Chondrocyte (in vitro differentiated cells): ENCODE data around the gene LRRC7. TPM values are rescaled to one million over a fixed set of nuclear protein-coding genes. Genes with fewer than 3 reads are reported as not detected.

Experiments
- DNase-seq: peaks from one replicate; pipeline ENCODE4 v3.0.0; 2021; ENCODE audit warnings: mixed read lengths, low spot score
- H3K27ac Mint-ChIP-seq: one replicate; pipeline ENCODE4 v1.8.0; 2021; ENCODE audit warnings: mild to moderate bottlenecking, moderate library complexity, mixed read lengths; ENCODE audit not compliant: unreplicated experiment
- H3K27me3 Mint-ChIP-seq: 2 replicates; pipeline ENCODE4 v1.8.0; 2021; ENCODE audit warnings: low read depth, mixed read lengths
- H3K36me3 Mint-ChIP-seq: 2 replicates; pipeline ENCODE4 v1.8.0; 2021; ENCODE audit warnings: low read depth, mixed read lengths
- H3K4me1 Mint-ChIP-seq: 2 replicates; pipeline ENCODE4 v1.8.0; 2021; ENCODE audit warnings: low read depth, mild to moderate bottlenecking, mixed read lengths
- H3K4me3 Mint-ChIP-seq: one replicate; pipeline ENCODE4 v1.8.0; 2021; ENCODE audit warnings: mild to moderate bottlenecking, moderate library complexity, mixed read lengths; ENCODE audit not compliant: unreplicated experiment
- H3K9me3 Mint-ChIP-seq: 2 replicates; pipeline ENCODE4 v1.8.0; 2021; ENCODE audit warnings: low read depth, mixed read lengths
- CTCF ChIP-seq: fragments of 200-600 bp; sonication (generic); IDR thresholded peaks from 2 replicates; pipeline ENCODE4 v1.5.0; 2021; ENCODE audit warnings: antibody characterized with exemption, mild to moderate bottlenecking, moderate library complexity
- total RNA-seq: library from RNA; stranded (reverse); gene quantifications from 3 replicates; pipeline ENCODE4 v1.2.1, GENCODE V29; 2021

Gene LRRC7
- total RNA-seq, 1 donor from 2014 or later = not detected

- Mint-ChIP-seq H3K4me1 (peaks cover 3% of the 10 kb centered on the region), H3K4me3 (no peak overlapping the region)
These were observed 77.8 kb downstream of the LRRC7 start for GRCh38 chr1:69645477-69645876.

GRCh38 chr1:69648486-69648885 is 80.8 kb downstream of the LRRC7 start:
- DNase-seq = no peak
- peaks cover under 1% of the 10 kb centered on the region for H3K9me3 Mint-ChIP-seq
- no peak for TF ChIP-seq CTCF
- H3K4me3 Mint-ChIP-seq = no peak overlapping the region
- peaks cover 4% of the 10 kb centered on the region for H3K27me3 Mint-ChIP-seq
- H3K36me3 Mint-ChIP-seq = no peaks in the 10 kb centered on the region
- H3K4me1 Mint-ChIP-seq = peaks cover 3% of the 10 kb centered on the region
- H3K27ac Mint-ChIP-seq = no peak overlapping the region

More at GRCh38 chr1:69645477-69645876, 77.8 kb downstream of the LRRC7 start:
- Mint-ChIP-seq H3K27me3 (no peaks in the 10 kb centered on the region), H3K9me3 (peaks cover 5% of the 10 kb centered on the region), H3K36me3 (no peaks in the 10 kb centered on the region), H3K27ac (no peak overlapping the region)
- TF ChIP-seq CTCF = no peak
- DNase-seq = no peak

GRCh38 chr1:69649383-69649990 is 81.8 kb downstream of the LRRC7 start:
- Mint-ChIP-seq H3K9me3 (no peaks in the 10 kb centered on the region), H3K27me3 (peaks cover 4% of the 10 kb centered on the region), H3K36me3 (no peaks in the 10 kb centered on the region), H3K4me3 (no peak overlapping the region), H3K4me1 (peaks cover 3% of the 10 kb centered on the region), H3K27ac (no peak overlapping the region)
- DNase-seq = no peak
- TF ChIP-seq CTCF = no peak

GRCh38 chr1:69650779-69651178 is 83.1 kb downstream of the LRRC7 start:
- peaks cover 3% of the 10 kb centered on the region for H3K4me1 Mint-ChIP-seq
- H3K4me3 Mint-ChIP-seq = no peak overlapping the region

GRCh38 chr1:69651656-69652055 is 83.9 kb downstream of the LRRC7 start:
- Mint-ChIP-seq H3K9me3 (no peaks in the 10 kb centered on the region), H3K4me1 (peaks cover 3% of the 10 kb centered on the region), H3K36me3 (no peaks in the 10 kb centered on the region), H3K27me3 (peaks cover 4% of the 10 kb centered on the region), H3K4me3 (no peak overlapping the region), H3K27ac (no peak overlapping the region)
- no peak for TF ChIP-seq CTCF
- no peak for DNase-seq

More at GRCh38 chr1:69650779-69651178, 83.1 kb downstream of the LRRC7 start:
- H3K27me3 Mint-ChIP-seq = peaks cover 4% of the 10 kb centered on the region
- TF ChIP-seq CTCF = no peak
- no peak for DNase-seq
- no peaks in the 10 kb centered on the region for H3K36me3 Mint-ChIP-seq
- no peaks in the 10 kb centered on the region for H3K9me3 Mint-ChIP-seq
- H3K27ac Mint-ChIP-seq = no peak overlapping the region
